Hepatocyte (in vitro differentiated cells): Measurements from ENCODE around the gene CHAF1A. TPM values are rescaled to one million over a fixed set of nuclear protein-coding genes. Genes with fewer than 3 reads are reported as not detected.
A peak's percentile ranks its signal among the peaks of the same experiment; 100 is the strongest.

ENCODE experiments used
- DNase-seq: peaks from one replicate; pipeline ENCODE4 v3.0.0-alpha.2; 2016; ENCODE audit warnings: low spot score
- H2AFZ ChIP-seq: fragments of 200-600 bp; sonication (generic); 2 replicates; pipeline ENCODE4 v1.6.0; 2016; ENCODE audit warnings: antibody characterized with exemption, mild to moderate bottlenecking
- H3K27ac ChIP-seq: fragments of 200-600 bp; sonication (generic); 2 replicates; pipeline ENCODE4 v1.5.1; 2016; ENCODE audit warnings: mild to moderate bottlenecking
- H3K27me3 ChIP-seq: fragments of 200-600 bp; sonication (generic); 2 replicates; pipeline ENCODE4 v1.6.1; 2016
- H3K36me3 ChIP-seq: fragments of 200-600 bp; sonication (generic); replicated peaks from 2 replicates; pipeline ENCODE4 v1.5.1; 2016; ENCODE audit warnings: low read depth; ENCODE audit not compliant: insufficient read depth
- H3K4me1 ChIP-seq: fragments of 200-600 bp; sonication (generic); 2 replicates; pipeline ENCODE4 v1.5.1; 2016; ENCODE audit warnings: mild to moderate bottlenecking, moderate library complexity; ENCODE audit not compliant: insufficient read depth
- H3K4me2 ChIP-seq: fragments of 200-600 bp; sonication (generic); 2 replicates; pipeline ENCODE4 v1.6.0; 2016
- H3K4me3 ChIP-seq: fragments of 200-600 bp; sonication (generic); 2 replicates; pipeline ENCODE4 v1.5.1; 2016; ENCODE audit warnings: mild to moderate bottlenecking
- H3K79me2 ChIP-seq: fragments of 200-600 bp; sonication (generic); 2 replicates; pipeline ENCODE4 v1.6.0; 2017; ENCODE audit warnings: mild to moderate bottlenecking
- H3K9me2 ChIP-seq: fragments of 200-600 bp; sonication (generic); replicated peaks from 2 replicates; pipeline ENCODE4 v1.6.0; 2017; ENCODE audit warnings: mild to moderate bottlenecking; ENCODE audit not compliant: insufficient read depth
- H3K9me3 ChIP-seq: fragments of 200-600 bp; sonication (generic); 2 replicates; pipeline ENCODE4 v1.5.1; 2016; ENCODE audit warnings: low read depth, mild to moderate bottlenecking
- H4K20me1 ChIP-seq: fragments of 200-600 bp; sonication (generic); 2 replicates; pipeline ENCODE4 v1.6.0; 2016; ENCODE audit warnings: mild to moderate bottlenecking; ENCODE audit not compliant: insufficient read depth, poor library complexity, severe bottlenecking
- EZH2 ChIP-seq: fragments of 200-600 bp; sonication (generic); IDR thresholded peaks from 2 replicates; pipeline ENCODE4 v1.6.1; 2016; ENCODE audit warnings: antibody characterized with exemption, mild to moderate bottlenecking, borderline replicate concordance
- EZH2phosphoT487 ChIP-seq: fragments of 200-600 bp; sonication (generic); IDR thresholded peaks from one replicate; pipeline ENCODE4 v1.6.1; 2018; ENCODE audit warnings: antibody characterized with exemption, mild to moderate bottlenecking, low read depth, moderate library complexity; ENCODE audit not compliant: unreplicated experiment, severe bottlenecking
- WGBS: methylation state at CpG from one replicate; pipeline ENCODE4 v1.1.6; 2016; ENCODE audit warnings: low lambda C conversion rate; ENCODE audit errors: missing lambda C conversion rate; 5-methylcytosine and 5-hydroxymethylcytosine counted together
- polyA plus RNA-seq: library from polyadenylated mRNA; unstranded; fragments of >200 nt; fragmentation: Nextera tagmentation; extraction: Ambion mirVana; gene quantifications from 2 replicates; pipeline ENCODE4 v1.2.1, GENCODE V29; 2016
- total RNA-seq: library from RNA; depleted of rRNA; stranded (reverse); fragments of >200 nt; gene quantifications from 2 replicates; pipeline ENCODE4 v1.2.3, GENCODE V29; 2014
- TF ChIP-seq, protein P1 (sequence below): fragments of 200-600 bp; sonication (generic); IDR thresholded peaks from 2 replicates; pipeline ENCODE4 v1.5.1; 2016; ENCODE audit warnings: antibody characterized with exemption, mild to moderate bottlenecking; ENCODE audit not compliant: poor library complexity

CHAF1A gene
- total and polyA plus RNA-seq, 2 experiments from 2014 or later, result 6.2 to 6.5 TPM

DNA sequence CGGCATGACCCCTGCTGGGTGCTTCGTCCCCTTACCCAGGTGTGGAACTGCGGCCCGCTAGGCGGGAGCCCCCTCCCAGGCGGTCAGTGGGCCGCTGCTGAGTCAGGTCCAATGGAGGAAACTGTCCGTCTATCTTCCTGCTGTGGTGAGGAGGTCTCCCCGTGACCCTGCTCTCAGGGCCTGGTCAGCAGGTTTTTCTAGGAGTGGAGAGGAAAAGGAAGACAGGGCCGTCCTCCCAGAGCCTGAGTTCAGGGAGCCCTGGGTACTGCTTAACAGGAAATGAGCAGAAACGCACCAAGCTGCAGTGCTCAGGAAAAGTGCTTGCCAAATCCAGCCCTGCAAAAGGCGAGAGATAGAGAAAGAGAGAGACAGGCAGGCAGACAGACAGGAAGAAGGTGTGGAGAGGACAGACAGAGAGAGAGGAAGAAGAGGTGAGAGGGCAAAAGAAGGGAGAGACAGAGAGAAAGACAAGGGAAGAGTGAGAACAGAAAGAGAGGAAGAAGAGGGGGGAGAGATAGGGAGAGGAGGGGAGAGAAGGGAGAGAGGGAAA is 12.3 kb upstream of the CHAF1A start:
- Histone ChIP-seq H3K36me3 (no peaks in the 10 kb centered on the region), H3K4me2 (peak overlapping the region; percentile 75), H2AFZ (no peak overlapping the region), H3K9me3 (no peaks in the 10 kb centered on the region), H3K9me2 (no peaks in the 10 kb centered on the region), H3K27me3 (no peaks in the 10 kb centered on the region), H3K79me2 (peaks cover 96% of the 10 kb centered on the region), H4K20me1 (peaks cover 59% of the 10 kb centered on the region), H3K4me1 (peaks cover 75% of the 10 kb centered on the region), H3K27ac (peak overlapping the region; percentile 98), H3K4me3 (no peak overlapping the region)
- 67% methylated on average over 12 of the region's 12 CpGs for WGBS
- TF ChIP-seq EZH2 (no peak), EZH2phosphoT487 (no peak)
- TF ChIP-seq, protein P1, sequence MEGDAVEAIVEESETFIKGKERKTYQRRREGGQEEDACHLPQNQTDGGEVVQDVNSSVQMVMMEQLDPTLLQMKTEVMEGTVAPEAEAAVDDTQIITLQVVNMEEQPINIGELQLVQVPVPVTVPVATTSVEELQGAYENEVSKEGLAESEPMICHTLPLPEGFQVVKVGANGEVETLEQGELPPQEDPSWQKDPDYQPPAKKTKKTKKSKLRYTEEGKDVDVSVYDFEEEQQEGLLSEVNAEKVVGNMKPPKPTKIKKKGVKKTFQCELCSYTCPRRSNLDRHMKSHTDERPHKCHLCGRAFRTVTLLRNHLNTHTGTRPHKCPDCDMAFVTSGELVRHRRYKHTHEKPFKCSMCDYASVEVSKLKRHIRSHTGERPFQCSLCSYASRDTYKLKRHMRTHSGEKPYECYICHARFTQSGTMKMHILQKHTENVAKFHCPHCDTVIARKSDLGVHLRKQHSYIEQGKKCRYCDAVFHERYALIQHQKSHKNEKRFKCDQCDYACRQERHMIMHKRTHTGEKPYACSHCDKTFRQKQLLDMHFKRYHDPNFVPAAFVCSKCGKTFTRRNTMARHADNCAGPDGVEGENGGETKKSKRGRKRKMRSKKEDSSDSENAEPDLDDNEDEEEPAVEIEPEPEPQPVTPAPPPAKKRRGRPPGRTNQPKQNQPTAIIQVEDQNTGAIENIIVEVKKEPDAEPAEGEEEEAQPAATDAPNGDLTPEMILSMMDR, result no peak
- no peak for DNase-seq

DNA sequence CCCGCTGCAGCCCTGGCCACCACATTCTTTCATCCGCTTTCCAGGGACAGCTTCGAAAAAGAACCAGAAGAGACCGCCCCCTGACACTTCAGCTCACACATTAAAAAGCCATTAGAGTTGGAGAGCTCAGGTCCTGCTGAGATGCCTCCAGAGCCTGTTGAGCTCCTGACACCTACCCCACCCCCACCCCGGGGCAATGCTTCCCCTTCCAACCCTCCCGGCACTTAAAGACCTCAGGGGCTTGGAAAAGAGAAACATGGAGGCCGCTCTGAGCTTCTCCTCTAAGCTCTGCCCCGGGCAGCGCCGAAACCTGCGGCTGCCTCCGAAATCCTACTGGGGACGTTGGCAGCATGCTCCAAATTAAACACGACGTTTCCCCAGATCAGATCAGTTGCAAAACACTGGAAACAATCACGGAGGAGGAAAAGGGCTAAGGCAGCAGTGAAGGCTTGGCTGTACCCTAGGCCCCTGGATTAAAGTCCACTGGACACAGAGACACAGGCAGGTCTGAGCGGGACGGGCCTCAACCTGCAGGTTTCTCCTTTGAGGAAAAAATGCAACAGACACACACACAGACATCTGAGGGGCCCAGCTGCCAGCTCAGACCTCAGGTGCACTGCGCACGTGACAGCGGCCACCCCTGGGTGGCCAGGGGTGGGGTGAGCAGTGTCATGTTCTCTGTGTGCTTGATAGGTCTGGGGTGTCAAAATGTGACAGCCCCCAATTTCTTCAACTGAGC is 11.7 kb upstream of the CHAF1A start:
- H3K9me3 ChIP-seq, result no peaks in the 10 kb centered on the region
- TF ChIP-seq EZH2, result no peak
- TF ChIP-seq, protein P1, result no peak
- no peak overlapping the region for H3K4me3 ChIP-seq
- peak; percentile 76 for DNase-seq
- peaks cover 64% of the 10 kb centered on the region for H4K20me1 ChIP-seq
- H3K4me2 ChIP-seq, result peak overlapping the region; percentile 75
- H3K79me2 ChIP-seq, result peaks cover 96% of the 10 kb centered on the region
- H3K27ac ChIP-seq, result peak overlapping the region; percentile 98
- H3K27me3 ChIP-seq, result no peaks in the 10 kb centered on the region
- H3K4me1 ChIP-seq, result peaks cover 72% of the 10 kb centered on the region
- WGBS, result 19% methylated on average over 21 of the region's 21 CpGs
- H3K36me3 ChIP-seq, result no peaks in the 10 kb centered on the region
- H2AFZ ChIP-seq, result no peak overlapping the region
- no peaks in the 10 kb centered on the region for H3K9me2 ChIP-seq

DNA sequence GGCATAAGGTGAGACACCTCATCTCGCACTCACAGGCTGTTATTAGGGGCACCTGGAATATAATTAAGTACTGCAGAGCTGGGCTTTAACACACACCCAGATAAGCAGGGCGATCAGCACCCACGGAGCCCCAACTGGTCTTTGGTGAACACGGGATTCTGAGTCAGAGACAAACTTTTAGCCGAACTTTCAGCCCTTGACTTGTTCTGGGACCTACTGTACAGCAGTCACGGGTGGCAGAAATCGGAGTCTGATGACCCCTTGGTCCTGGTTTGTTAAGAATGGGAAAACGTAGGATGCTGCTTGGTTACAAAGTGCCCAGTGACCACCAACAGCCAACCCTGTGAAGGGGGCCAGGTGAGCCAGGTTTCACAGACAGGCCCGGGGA is 11.1 kb upstream of the CHAF1A start:
- no peaks in the 10 kb centered on the region for H3K9me2 ChIP-seq
- H4K20me1 ChIP-seq, result peaks cover 64% of the 10 kb centered on the region
- H3K9me3 ChIP-seq, result no peaks in the 10 kb centered on the region
- H3K4me2 ChIP-seq, result peak overlapping the region; percentile 75
- peaks cover 71% of the 10 kb centered on the region for H3K4me1 ChIP-seq
- DNase-seq, result peak; percentile 76
- no peak overlapping the region for H3K4me3 ChIP-seq
- no peaks in the 10 kb centered on the region for H3K36me3 ChIP-seq
- peaks cover 96% of the 10 kb centered on the region for H3K79me2 ChIP-seq
- no peaks in the 10 kb centered on the region for H3K27me3 ChIP-seq
- no peak overlapping the region for H2AFZ ChIP-seq
- WGBS, result 48% methylated on average over 9 of the region's 9 CpGs
- H3K27ac ChIP-seq, result peak overlapping the region; percentile 98
- TF ChIP-seq EZH2 (no peak), EZH2phosphoT487 (no peak)
- TF ChIP-seq, protein P1, result no peak
